CD4-positive, alpha-beta memory T cell (primary cell): ENCODE data around the gene AGTRAP. TPM values are rescaled to one million over a fixed set of nuclear protein-coding genes. Genes with fewer than 3 reads are reported as not detected.
A peak's percentile ranks its signal among the peaks of the same experiment; 100 is the strongest.

Experiments
- CTCF ChIA-PET: fragments of 350-600 bp; sonication (Branson Sonifier 250); formaldehyde crosslinking; loops from one replicate; lab custom pipeline; 2021; ENCODE audit warnings: inconsistent platforms; ENCODE audit not compliant: partially characterized antibody; lab: Charles Lee
- POLR2A ChIA-PET: fragments of 350-600 bp; sonication (Branson Sonifier 250); formaldehyde crosslinking; loops from one replicate; lab custom pipeline; 2021; ENCODE audit not compliant: partially characterized antibody; lab: Charles Lee
- DNase-seq, 5 donors: peaks; one replicate each; pipeline versions ENCODE4 v3.0.0 to v3.0.0-alpha.2; 2020 to 2022; ENCODE audit warnings: mixed read lengths in 1 of 5
- H3K27ac ChIP-seq: one replicate; pipeline ENCODE4 v1.7.0; 2013; ENCODE audit warnings: low read depth, low read length
- H3K27me3 ChIP-seq: 2 replicates; pipeline ENCODE4 v1.7.0; 2013; ENCODE audit warnings: mild to moderate bottlenecking, low read length, moderate library complexity; ENCODE audit not compliant: insufficient read depth
- H3K36me3 ChIP-seq: 2 replicates; pipeline ENCODE4 v1.7.0; 2013; ENCODE audit warnings: mild to moderate bottlenecking, low read length, moderate library complexity; ENCODE audit not compliant: insufficient read depth
- H3K4me1 ChIP-seq: 2 replicates; pipeline ENCODE4 v1.7.0; 2013; ENCODE audit warnings: mild to moderate bottlenecking, low read length, moderate library complexity; ENCODE audit not compliant: insufficient read depth
- H3K4me3 ChIP-seq, 2 donors: one replicate each; pipeline ENCODE4 v1.7.0; 2013; ENCODE audit warnings: low read length in 2 of 2, mild to moderate bottlenecking in 1 of 2
- H3K9me3 ChIP-seq, 2 donors: one replicate each; pipeline ENCODE4 v1.7.0; 2013; ENCODE audit warnings: low read length in 2 of 2, control low read depth in 1 of 2; ENCODE audit not compliant: control insufficient read depth in 1 of 2
- H3K27ac Mint-ChIP-seq, 7 donors: one replicate each; pipeline ENCODE4 v1.8.0; 2020 to 2021; ENCODE audit warnings: mixed read lengths in 7 of 7, mild to moderate bottlenecking in 6 of 7, inconsistent platforms in 3 of 7, moderate library complexity in 3 of 7
- H3K27me3 Mint-ChIP-seq, 2 donors: one replicate each; pipeline ENCODE4 v1.8.0; 2020 to 2021; ENCODE audit warnings: mixed read lengths in 2 of 2
- H3K36me3 Mint-ChIP-seq, 2 donors: one replicate each; pipeline ENCODE4 v1.8.0; 2020 to 2021; ENCODE audit warnings: mixed read lengths in 2 of 2, inconsistent platforms in 1 of 2, mild to moderate bottlenecking in 1 of 2
- H3K4me1 Mint-ChIP-seq, 4 donors: one replicate each; pipeline ENCODE4 v1.8.0; 2020 to 2021; ENCODE audit warnings: mixed read lengths in 4 of 4, mild to moderate bottlenecking in 1 of 4
- H3K4me3 Mint-ChIP-seq, 8 donors: one replicate each; pipeline ENCODE4 v1.8.0; 2020 to 2021; ENCODE audit warnings: mixed read lengths in 8 of 8, mild to moderate bottlenecking in 7 of 8, moderate library complexity in 6 of 8, inconsistent platforms in 3 of 8
- H3K9me3 Mint-ChIP-seq, 8 donors: one replicate each; pipeline ENCODE4 v1.8.0; 2020 to 2021; ENCODE audit warnings: mixed read lengths in 8 of 8, mild to moderate bottlenecking in 5 of 8, inconsistent platforms in 3 of 8, moderate library complexity in 1 of 8
- intact Hi-C: fragments of 100-400 bp; cut with micrococcal nuclease; formaldehyde crosslinking; loops from one replicate; pipeline ENCODE4 v1.15.1; 2023
- polyA plus RNA-seq, 2 donors: library from polyadenylated mRNA; unstranded; fragments of 300-500 nt; fragmentation: Illumina TruSeq; gene quantifications; one replicate each; pipeline ENCODE4 v1.2.3, GENCODE V29; 2021
- total RNA-seq, 2 experiments: library from RNA; stranded (reverse); gene quantifications; one replicate each; pipeline ENCODE4 v1.2.3, GENCODE V29; 2021

Gene AGTRAP
- total and polyA plus RNA-seq, 4 experiments from 2014 or later = 19.0 to 76.9 (median 37.5) TPM

DNA sequence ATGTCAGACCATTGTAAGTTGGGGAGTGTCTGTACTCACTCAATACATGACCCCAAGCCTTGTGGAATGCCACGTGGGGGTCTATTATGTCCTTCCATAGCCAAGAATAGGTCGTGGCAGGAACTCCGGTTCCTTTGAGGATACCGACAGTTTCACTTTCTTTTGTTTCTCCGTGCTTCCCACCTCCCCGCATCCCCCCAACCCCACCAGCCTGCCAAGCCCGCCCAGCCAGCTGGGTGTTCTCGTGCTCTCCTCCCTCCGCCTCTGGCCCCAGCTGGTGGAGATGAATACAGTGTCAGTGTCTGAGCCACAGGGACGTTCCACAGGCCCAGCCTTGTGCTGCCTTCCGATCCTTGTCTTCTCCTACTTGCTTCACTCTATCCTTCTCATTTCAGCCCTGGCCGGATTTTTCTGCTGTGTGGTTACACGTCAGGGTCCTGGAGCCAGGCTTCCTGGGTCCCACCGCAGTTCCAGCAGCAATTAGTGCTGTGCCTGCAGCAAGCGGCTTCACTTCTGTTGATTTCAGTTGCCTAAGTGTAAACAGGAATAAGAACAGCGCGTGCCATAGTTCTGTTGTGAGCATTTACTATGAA lies 4.1 kb upstream of the AGTRAP start:
- intact Hi-C loops = loop anchor here (5.0 kb wide), 1 partner anchor 49 kb away; the partner anchor contains the start of gene MAD2L2
- Mint-ChIP-seq H3K36me3 (peaks cover 0 to 2% of the 10 kb centered on the region in 2 donors), H3K9me3 (peaks cover 0 to 2% (median 0%) of the 10 kb centered on the region in 8 donors)

DNA sequence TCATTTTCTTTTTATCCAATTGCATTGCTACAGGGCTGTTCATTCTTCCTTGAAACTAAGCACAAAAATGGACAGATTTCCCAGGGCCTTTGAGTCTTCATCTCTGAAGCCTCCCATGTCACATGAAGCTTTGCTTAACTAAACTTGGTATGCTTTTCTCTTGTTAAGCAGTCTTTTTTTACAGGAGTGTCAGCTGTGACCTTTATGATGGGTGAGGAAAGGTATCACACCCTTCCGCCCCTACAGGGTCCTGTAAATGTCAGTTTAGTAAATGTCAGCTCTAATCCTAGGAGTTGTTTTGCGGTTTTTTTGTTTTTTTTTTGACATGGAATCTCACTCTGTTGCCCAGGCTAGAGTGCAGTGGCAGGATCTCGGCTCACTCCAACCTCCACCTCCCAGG lies 2.6 kb upstream of the AGTRAP start:
- Mint-ChIP-seq H3K36me3 (peaks cover 0 to 2% of the 10 kb centered on the region in 2 donors), H3K4me1 (peaks cover 36 to 77% (median 51%) of the 10 kb centered on the region in 4 donors), H3K27me3 (no peaks in the 10 kb centered on the region), H3K9me3 (peaks cover 0 to 2% (median 0%) of the 10 kb centered on the region in 8 donors), H3K27ac (peak overlapping the region in 1 of 7 donors; percentile 55), H3K4me3 (no peak overlapping the region)
- ChIA-PET CTCF (no interaction called here), POLR2A (no interaction called here)
- no peak for DNase-seq
- no peaks in the 10 kb centered on the region for H3K36me3 ChIP-seq
- no peaks in the 10 kb centered on the region for H3K9me3 ChIP-seq
- no peak overlapping the region for H3K4me3 ChIP-seq
- H3K27me3 ChIP-seq = no peaks in the 10 kb centered on the region
- H3K4me1 ChIP-seq = peaks cover 61% of the 10 kb centered on the region
- intact Hi-C loops = loop anchor here (5.0 kb wide), 1 partner anchor 51 kb away; the partner anchor contains the start of gene MAD2L2
- no peak overlapping the region for H3K27ac ChIP-seq

More for the DNA sequence above, 4.1 kb upstream of the AGTRAP start:
- Histone ChIP-seq H3K36me3 (no peaks in the 10 kb centered on the region), H3K4me1 (peaks cover 49% of the 10 kb centered on the region), H3K27me3 (no peaks in the 10 kb centered on the region), H3K4me3 (no peak overlapping the region), H3K27ac (no peak overlapping the region), H3K9me3 (no peaks in the 10 kb centered on the region)
- Mint-ChIP-seq H3K27me3 (no peaks in the 10 kb centered on the region), H3K4me3 (peak overlapping the region in 7 of 8 donors; percentile 48 to 97 (median 77)), H3K27ac (peak overlapping the region; percentile 37 to 88 (median 68)), H3K4me1 (peaks cover 25 to 64% (median 37%) of the 10 kb centered on the region in 4 donors)
- POLR2A ChIA-PET = interaction anchor here (1.2 to 2.1 kb wide), 4 partner anchors 9 to 178 kb away, joined by 3 to 24 read pairs (median 10); no protein-coding TSS in a partner anchor
- CTCF ChIA-PET = interaction anchor here (1.9 kb wide), 1 partner anchor 12 kb away, joined by 14 read pairs; no protein-coding TSS in a partner anchor
- no peak for DNase-seq

DNA sequence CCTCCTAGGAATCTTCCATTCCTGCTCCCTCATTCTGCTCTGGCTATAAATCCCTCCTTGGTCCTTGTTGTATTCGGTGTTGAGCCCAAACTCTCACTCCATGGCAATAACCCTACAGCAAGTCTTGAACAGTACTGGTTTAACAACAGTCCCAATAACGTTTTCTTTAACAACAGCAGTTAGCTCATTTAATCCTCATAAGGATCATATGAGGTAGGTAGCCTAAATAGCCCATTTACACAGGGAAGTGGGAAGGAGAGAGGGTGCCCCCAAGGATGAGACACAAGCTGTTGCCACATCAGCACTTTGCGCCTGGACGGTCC lies 444 bp upstream of the AGTRAP start:
- H3K36me3 ChIP-seq = no peaks in the 10 kb centered on the region
- H3K4me1 ChIP-seq = peaks cover 60% of the 10 kb centered on the region
- no peaks in the 10 kb centered on the region for H3K27me3 ChIP-seq
- peak overlapping the region in 1 of 2 donors; percentile 84 for H3K4me3 ChIP-seq
- H3K9me3 ChIP-seq = no peaks in the 10 kb centered on the region
- intact Hi-C loops = no loop called here
- Mint-ChIP-seq H3K4me3 (peak overlapping the region; percentile 89 to 97 (median 92)), H3K9me3 (no peaks in the 10 kb centered on the region), H3K36me3 (peaks cover 0 to 2% of the 10 kb centered on the region in 2 donors), H3K27ac (peak overlapping the region; percentile 44 to 93 (median 87)), H3K27me3 (no peaks in the 10 kb centered on the region), H3K4me1 (peaks cover 36 to 81% (median 54%) of the 10 kb centered on the region in 4 donors)
- peak overlapping the region; percentile 81 for H3K27ac ChIP-seq
- ChIA-PET CTCF (interaction anchor here (0.8 to 3.6 kb wide), 6 partner anchors 8 to 92 kb away, joined by 3 to 20 read pairs (median 6); partner anchors contain the start of gene FBXO6), POLR2A (interaction anchor here (0.8 to 4.4 kb wide), 10 partner anchors 9 to 494 kb away, joined by 3 to 31 read pairs (median 4); partner anchors contain the start of genes FBXO44, FBXO6 and UBIAD1)
- DNase-seq = no peak

DNA sequence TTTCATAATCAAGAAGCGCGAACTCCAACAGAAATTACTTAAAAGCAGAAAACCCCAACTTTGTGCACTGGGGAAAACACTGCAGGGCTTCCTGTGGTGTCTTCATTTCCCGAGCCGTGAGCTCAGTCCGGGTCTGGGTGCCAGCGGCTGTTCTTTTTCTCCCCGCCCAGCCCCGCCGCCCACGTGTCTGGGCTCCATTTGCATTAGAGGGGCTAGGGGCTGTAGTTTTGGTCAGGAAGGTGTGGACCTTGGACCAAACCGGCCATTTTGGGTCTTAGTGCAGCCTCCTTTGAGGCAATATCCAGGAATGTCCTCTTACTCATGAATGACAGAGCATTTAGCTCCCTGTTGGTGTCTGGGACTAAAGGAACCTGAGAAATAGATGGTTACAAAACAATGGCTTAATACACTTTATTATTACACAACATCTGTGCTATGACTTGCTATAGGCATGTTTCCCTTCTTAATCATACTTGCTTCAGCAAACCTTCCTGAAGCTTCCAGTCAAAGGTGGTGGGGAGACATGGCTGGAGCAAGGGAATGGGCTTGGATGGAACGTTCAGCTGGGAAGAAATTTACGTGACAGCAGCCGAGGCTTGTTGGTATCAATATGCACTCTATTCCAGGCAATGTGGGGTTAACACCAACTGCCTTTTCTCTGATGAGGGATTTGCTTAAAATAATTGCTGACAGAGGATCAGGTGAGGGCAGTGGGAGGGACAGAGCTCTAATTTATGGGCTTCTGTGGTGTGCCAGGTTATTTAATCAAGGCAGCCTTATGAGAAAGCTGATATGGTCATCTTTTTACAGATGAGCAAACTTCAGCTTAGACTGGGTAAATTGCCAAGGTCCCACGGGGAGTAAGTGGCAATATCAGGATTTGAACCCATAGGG lies 1.1 kb downstream of the AGTRAP start:
- ChIA-PET POLR2A (interaction anchor here (0.7 to 4.4 kb wide), 8 partner anchors 11 to 724 kb away, joined by 3 to 31 read pairs (median 5); partner anchors contain the start of genes CLCN6, FBXO6, MTHFR and TARDBP), CTCF (interaction anchor here (0.9 to 3.6 kb wide), 8 partner anchors 15 to 699 kb away, joined by 3 to 20 read pairs (median 4); partner anchors contain the start of gene FBXO6)
- Mint-ChIP-seq H3K27ac (peak overlapping the region; percentile 43 to 81 (median 70)), H3K27me3 (no peaks in the 10 kb centered on the region), H3K4me3 (peak overlapping the region; percentile 89 to 97 (median 92)), H3K9me3 (no peaks in the 10 kb centered on the region), H3K36me3 (peaks cover 0 to 2% of the 10 kb centered on the region in 2 donors), H3K4me1 (peaks cover 41 to 81% (median 56%) of the 10 kb centered on the region in 4 donors)
- H3K36me3 ChIP-seq = no peaks in the 10 kb centered on the region
- H3K27me3 ChIP-seq = no peaks in the 10 kb centered on the region
- peaks cover 60% of the 10 kb centered on the region for H3K4me1 ChIP-seq
- no peaks in the 10 kb centered on the region for H3K9me3 ChIP-seq
- DNase-seq = peak; percentile 42 to 56 (median 44)
- H3K4me3 ChIP-seq = peak overlapping the region; percentile 84 to 93
- peak overlapping the region; percentile 81 for H3K27ac ChIP-seq
- intact Hi-C loops = loop anchor here (2.0 kb wide), 2 partner anchors 18 to 70 kb away; partner anchors contain the start of gene CLCN6

DNA sequence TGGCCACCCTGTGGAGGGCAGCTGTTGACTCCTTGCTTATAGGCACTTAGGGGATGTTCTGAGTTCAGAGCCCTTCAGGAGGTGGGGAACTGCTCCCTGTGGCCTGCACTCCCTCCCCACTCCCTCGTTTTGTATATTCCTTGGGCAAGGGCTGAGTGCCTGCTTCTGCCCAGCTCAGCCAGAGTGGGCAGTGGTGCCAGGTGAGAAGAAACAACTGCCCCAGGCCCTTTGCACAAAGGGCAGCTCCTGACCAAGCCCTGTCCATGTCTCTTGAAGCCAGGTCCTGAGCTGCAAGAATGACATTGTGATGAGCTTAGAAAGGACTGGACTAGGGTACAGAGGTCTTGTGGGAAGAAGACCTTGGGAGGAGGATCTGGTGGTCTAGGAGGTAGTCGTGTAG lies 2.2 kb downstream of the AGTRAP start:
- peaks cover 0 to 2% (median 0%) of the 10 kb centered on the region in 8 donors for H3K9me3 Mint-ChIP-seq
- no peak overlapping the region for H3K4me3 ChIP-seq
- H3K27ac Mint-ChIP-seq = peak overlapping the region in 4 of 7 donors; percentile 6 to 79 (median 71)

DNA sequence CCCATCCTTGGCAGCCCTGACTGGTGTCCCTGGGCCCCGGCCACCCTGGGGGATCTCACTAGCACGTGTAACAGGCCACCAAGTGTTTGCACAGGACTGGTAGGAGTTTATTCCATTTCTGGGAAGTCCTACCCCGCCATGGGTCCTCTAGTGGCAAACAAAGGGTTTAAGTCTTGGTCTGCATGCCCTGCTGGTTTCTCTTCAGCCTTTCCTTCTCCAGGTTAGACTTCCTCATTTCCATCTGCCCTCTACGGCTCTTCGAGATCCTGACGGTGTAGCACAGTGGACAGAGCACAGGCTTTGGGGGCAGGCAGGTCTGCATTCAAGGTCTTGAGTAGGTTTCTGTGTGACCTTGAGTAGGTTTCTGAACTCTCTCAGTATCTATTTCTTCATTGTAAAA lies 2.8 kb downstream of the AGTRAP start:
- ChIA-PET POLR2A (no interaction called here), CTCF (interaction anchor here (3.6 kb wide), 1 partner anchor 75 kb away, joined by 18 read pairs; the partner anchor contains the start of gene FBXO6)
- peak overlapping the region in 3 of 8 donors; percentile 7 to 26 (median 26) for H3K4me3 Mint-ChIP-seq
- H3K9me3 Mint-ChIP-seq = peaks cover 0 to 2% (median 0%) of the 10 kb centered on the region in 8 donors
- DNase-seq = no peak
- Histone ChIP-seq H3K9me3 (no peaks in the 10 kb centered on the region), H3K4me3 (no peak overlapping the region), H3K36me3 (no peaks in the 10 kb centered on the region), H3K4me1 (peaks cover 67% of the 10 kb centered on the region), H3K27ac (no peak overlapping the region), H3K27me3 (no peaks in the 10 kb centered on the region)
- H3K27me3 Mint-ChIP-seq = no peaks in the 10 kb centered on the region
- intact Hi-C loops = no loop called here
- H3K4me1 Mint-ChIP-seq = peaks cover 45 to 80% (median 62%) of the 10 kb centered on the region in 4 donors
- peaks cover 0 to 2% of the 10 kb centered on the region in 2 donors for H3K36me3 Mint-ChIP-seq
- peak overlapping the region in 3 of 7 donors; percentile 37 to 79 (median 67) for H3K27ac Mint-ChIP-seq

More for the DNA sequence above, 2.2 kb downstream of the AGTRAP start:
- Histone ChIP-seq H3K36me3 (no peaks in the 10 kb centered on the region), H3K4me1 (peaks cover 67% of the 10 kb centered on the region), H3K27me3 (no peaks in the 10 kb centered on the region), H3K9me3 (no peaks in the 10 kb centered on the region), H3K27ac (no peak overlapping the region)
- intact Hi-C loops = no loop called here
- H3K36me3 Mint-ChIP-seq = peaks cover 0 to 2% of the 10 kb centered on the region in 2 donors
- peak overlapping the region in 6 of 8 donors; percentile 15 to 96 (median 32) for H3K4me3 Mint-ChIP-seq
- ChIA-PET CTCF (interaction anchor here (1.1 to 3.6 kb wide), 4 partner anchors 19 to 700 kb away, joined by 3 to 20 read pairs (median 10); partner anchors contain the start of gene FBXO6), POLR2A (interaction anchor here (0.9 to 4.4 kb wide), 4 partner anchors 19 to 170 kb away, joined by 3 to 31 read pairs (median 14); partner anchors contain the start of gene FBXO6)
- no peak for DNase-seq
- H3K27me3 Mint-ChIP-seq = no peaks in the 10 kb centered on the region
- peaks cover 45 to 82% (median 62%) of the 10 kb centered on the region in 4 donors for H3K4me1 Mint-ChIP-seq
